SK-N-MC (cell line): ENCODE results near the gene C17orf67.

Source experiments
- EZH2 ChIP-seq: fragments of 200-600 bp; sonication (generic); IDR thresholded peaks from one replicate; pipeline ENCODE4 v1.6.1; 2017; ENCODE audit warnings: antibody characterized with exemption
- FOXP2 ChIP-seq: optimal IDR thresholded peaks from 2 replicates; pipeline ENCODE3; 2011; ENCODE audit warnings: mild to moderate bottlenecking, moderate library complexity; ENCODE audit not compliant: insufficient read depth; ENCODE audit errors: extremely low read length, control extremely low read depth
- POLR2AphosphoS5 ChIP-seq: IDR thresholded peaks from 2 replicates; pipeline ENCODE4 v1.6.1; 2012; ENCODE audit warnings: mild to moderate bottlenecking, low read depth, low read length, borderline replicate concordance

GRCh38 chr17:56834380-56835263, 902 bp upstream of the C17orf67 start:
- TF ChIP-seq POLR2AphosphoS5, result no peak
- no peak for TF ChIP-seq EZH2
- no peak for TF ChIP-seq FOXP2
